ENCODE measurements around the gene NIPA2.

NIPA2 gene

GRCh38 chr15:22839046-22839695 is 705 bp downstream of the NIPA2 start:
- peak; percentile 21 to 25 for DNase-seq (ENCODE audit: low read depth in 2 of 2)
- peak overlapping the region; percentile 76 to 87 for H3K4me3 ChIP-seq (replicated peaks in 1 of 2; ENCODE audit: low read depth in 2 of 2, low read length in 2 of 2)
- TF ChIP-seq CTCF (IDR thresholded peaks at IDR 0.05; ENCODE audit: low read depth, low read length): no peak

- DNase-seq (ENCODE audit: low read depth in 2 of 2): no peak
- no peak for TF ChIP-seq CTCF (IDR thresholded peaks at IDR 0.05; ENCODE audit: low read depth, low read length)
- H3K4me3 ChIP-seq (replicated peaks in 1 of 2; ENCODE audit: low read depth in 2 of 2, low read length in 2 of 2): no peak overlapping the region
Observed at GRCh38 chr15:22844421-22845288, 6.2 kb downstream of the NIPA2 start.

GRCh38 chr15:22845289-22845900 is 6.9 kb downstream of the NIPA2 start:
- DNase-seq (ENCODE audit: low read depth in 2 of 2): peak in 1 of 2 donors; percentile 11
- H3K4me3 ChIP-seq (replicated peaks in 1 of 2; ENCODE audit: low read depth in 2 of 2, low read length in 2 of 2): no peak overlapping the region
- TF ChIP-seq CTCF (IDR thresholded peaks at IDR 0.05; ENCODE audit: low read depth, low read length): no peak

- no peak for TF ChIP-seq CTCF (IDR thresholded peaks at IDR 0.05; ENCODE audit: low read depth, low read length)
- no peak overlapping the region for H3K4me3 ChIP-seq (replicated peaks in 1 of 2; ENCODE audit: low read depth in 2 of 2, low read length in 2 of 2)
- DNase-seq (ENCODE audit: low read depth in 2 of 2): no peak
Observed at GRCh38 chr15:22846073-22846472, 7.6 kb downstream of the NIPA2 start.

GRCh38 chr15:22850055-22850454 is 11.6 kb downstream of the NIPA2 start:
- DNase-seq (ENCODE audit: low read depth in 2 of 2): peak; percentile 30 to 67
- no peak for TF ChIP-seq CTCF (IDR thresholded peaks at IDR 0.05; ENCODE audit: low read depth, low read length)
- H3K4me3 ChIP-seq (replicated peaks in 1 of 2; ENCODE audit: low read depth in 2 of 2, low read length in 2 of 2): no peak overlapping the region

GRCh38 chr15:22851513-22851912 is 13.0 kb downstream of the NIPA2 start:
- no peak for TF ChIP-seq CTCF (IDR thresholded peaks at IDR 0.05; ENCODE audit: low read depth, low read length)
- H3K4me3 ChIP-seq (replicated peaks in 1 of 2; ENCODE audit: low read depth in 2 of 2, low read length in 2 of 2): no peak overlapping the region
- DNase-seq (ENCODE audit: low read depth in 2 of 2): no peak

Data from cardiac fibroblast (primary cell).